ENCODE results near the gene UBE2L6.

The UBE2L6 gene

DNA sequence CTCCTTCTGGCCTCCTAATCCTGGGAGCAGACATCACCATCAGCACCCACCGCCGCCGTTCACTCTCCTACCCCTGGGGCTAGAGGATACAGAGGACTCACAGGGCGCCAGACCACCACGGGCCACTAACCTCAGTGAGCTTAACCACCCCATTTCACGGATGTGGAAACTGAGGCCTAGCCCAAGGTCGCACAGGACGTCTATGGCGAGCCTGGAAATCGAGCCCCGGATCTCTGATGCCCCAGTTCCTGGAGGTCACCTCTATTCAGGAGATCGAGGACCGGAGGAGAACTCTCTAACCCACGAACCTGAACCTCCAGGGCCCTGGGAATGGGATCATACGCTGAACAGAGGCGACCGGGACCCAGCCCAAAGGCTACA lies 37.3 kb downstream of the UBE2L6 start:
- peaks cover 35% of the 10 kb centered on the region for H3K4me1 Mint-ChIP-seq (ENCODE audit: low read depth)
- peak overlapping the region; percentile 89 for H3K27ac Mint-ChIP-seq
- H3K9me3 Mint-ChIP-seq = no peaks in the 10 kb centered on the region
- H3K4me3 Mint-ChIP-seq = peak overlapping the region; percentile 92
- H3K27me3 Mint-ChIP-seq (ENCODE audit: low read depth) = no peaks in the 10 kb centered on the region
- H3K36me3 Mint-ChIP-seq (ENCODE audit: low read depth) = peaks cover 12% of the 10 kb centered on the region

DNA sequence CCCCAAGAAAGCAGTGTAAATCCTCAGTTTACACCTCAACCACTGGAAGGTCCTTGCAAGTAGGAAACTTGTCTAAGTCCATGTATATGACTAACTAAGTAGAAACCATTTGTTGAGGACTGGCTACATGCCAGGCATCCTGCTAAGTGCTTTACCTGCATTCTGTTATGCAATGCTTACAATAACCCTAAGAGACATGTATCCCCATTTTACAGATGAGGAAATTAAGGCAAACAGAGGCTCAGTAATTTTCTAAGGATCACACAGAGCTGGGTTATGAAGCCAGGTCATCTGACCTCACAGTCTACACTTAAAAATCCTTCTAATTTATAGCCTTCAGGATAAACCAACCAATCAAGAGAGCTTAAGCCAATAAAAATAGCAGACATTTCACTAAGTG lies 38.5 kb downstream of the UBE2L6 start:
- no peaks in the 10 kb centered on the region for H3K27me3 Mint-ChIP-seq (ENCODE audit: low read depth)
- H3K36me3 Mint-ChIP-seq (ENCODE audit: low read depth) = peaks cover 17% of the 10 kb centered on the region
- H3K4me1 Mint-ChIP-seq (ENCODE audit: low read depth) = peaks cover 35% of the 10 kb centered on the region
- H3K27ac Mint-ChIP-seq = no peak overlapping the region
- H3K4me3 Mint-ChIP-seq = no peak overlapping the region
- H3K9me3 Mint-ChIP-seq = no peaks in the 10 kb centered on the region

- H3K4me3 Mint-ChIP-seq = no peak overlapping the region
- H3K36me3 Mint-ChIP-seq (ENCODE audit: low read depth) = peaks cover 14% of the 10 kb centered on the region
- H3K27me3 Mint-ChIP-seq (ENCODE audit: low read depth) = no peaks in the 10 kb centered on the region
- H3K4me1 Mint-ChIP-seq (ENCODE audit: low read depth) = peaks cover 35% of the 10 kb centered on the region
- peak overlapping the region; percentile 43 for H3K27ac Mint-ChIP-seq
- H3K9me3 Mint-ChIP-seq = no peaks in the 10 kb centered on the region
These were observed 40.3 kb downstream of the UBE2L6 start for GRCh38 chr11:57527056-57527631.

DNA sequence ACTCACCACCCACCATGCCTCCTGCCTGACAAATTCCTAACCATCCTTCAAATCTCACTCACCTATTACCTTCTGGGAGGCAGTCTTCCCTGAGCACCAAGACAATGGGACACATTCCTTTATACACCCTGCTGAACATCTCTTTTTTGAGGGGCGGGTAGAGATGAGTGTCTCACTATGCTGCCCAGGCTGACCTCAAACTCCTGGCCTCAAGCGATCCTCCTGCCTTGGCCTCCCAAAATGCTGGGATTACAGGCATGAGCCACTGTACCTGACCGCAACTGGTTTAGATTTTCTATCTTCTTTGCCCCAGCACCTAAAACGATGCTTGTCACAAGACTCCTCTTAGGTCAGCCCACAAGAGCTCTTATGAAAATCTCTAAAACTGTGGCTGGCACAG lies 44.1 kb downstream of the UBE2L6 start:
- Mint-ChIP-seq H3K9me3 (no peaks in the 10 kb centered on the region), H3K36me3 (ENCODE audit: low read depth) (peaks cover 10% of the 10 kb centered on the region), H3K4me1 (ENCODE audit: low read depth) (peaks cover 11% of the 10 kb centered on the region), H3K27me3 (ENCODE audit: low read depth) (no peaks in the 10 kb centered on the region), H3K27ac (no peak overlapping the region), H3K4me3 (no peak overlapping the region)

- Mint-ChIP-seq H3K27ac (no peak overlapping the region), H3K4me3 (no peak overlapping the region), H3K36me3 (ENCODE audit: low read depth) (peaks cover 5% of the 10 kb centered on the region), H3K9me3 (no peaks in the 10 kb centered on the region), H3K4me1 (ENCODE audit: low read depth) (peaks cover 1% of the 10 kb centered on the region), H3K27me3 (ENCODE audit: low read depth) (peaks cover 4% of the 10 kb centered on the region)
These were observed 46.4 kb downstream of the UBE2L6 start for GRCh38 chr11:57521116-57521515.

GRCh38 chr11:57516061-57516443 lies 51.4 kb downstream of the UBE2L6 start:
- H3K27ac Mint-ChIP-seq = peak overlapping the region; percentile 83
- H3K9me3 Mint-ChIP-seq = no peaks in the 10 kb centered on the region
- peaks cover 15% of the 10 kb centered on the region for H3K4me1 Mint-ChIP-seq (ENCODE audit: low read depth)
- H3K27me3 Mint-ChIP-seq (ENCODE audit: low read depth) = peaks cover 8% of the 10 kb centered on the region
- H3K4me3 Mint-ChIP-seq = peak overlapping the region; percentile 87
- no peaks in the 10 kb centered on the region for H3K36me3 Mint-ChIP-seq (ENCODE audit: low read depth)

DNA sequence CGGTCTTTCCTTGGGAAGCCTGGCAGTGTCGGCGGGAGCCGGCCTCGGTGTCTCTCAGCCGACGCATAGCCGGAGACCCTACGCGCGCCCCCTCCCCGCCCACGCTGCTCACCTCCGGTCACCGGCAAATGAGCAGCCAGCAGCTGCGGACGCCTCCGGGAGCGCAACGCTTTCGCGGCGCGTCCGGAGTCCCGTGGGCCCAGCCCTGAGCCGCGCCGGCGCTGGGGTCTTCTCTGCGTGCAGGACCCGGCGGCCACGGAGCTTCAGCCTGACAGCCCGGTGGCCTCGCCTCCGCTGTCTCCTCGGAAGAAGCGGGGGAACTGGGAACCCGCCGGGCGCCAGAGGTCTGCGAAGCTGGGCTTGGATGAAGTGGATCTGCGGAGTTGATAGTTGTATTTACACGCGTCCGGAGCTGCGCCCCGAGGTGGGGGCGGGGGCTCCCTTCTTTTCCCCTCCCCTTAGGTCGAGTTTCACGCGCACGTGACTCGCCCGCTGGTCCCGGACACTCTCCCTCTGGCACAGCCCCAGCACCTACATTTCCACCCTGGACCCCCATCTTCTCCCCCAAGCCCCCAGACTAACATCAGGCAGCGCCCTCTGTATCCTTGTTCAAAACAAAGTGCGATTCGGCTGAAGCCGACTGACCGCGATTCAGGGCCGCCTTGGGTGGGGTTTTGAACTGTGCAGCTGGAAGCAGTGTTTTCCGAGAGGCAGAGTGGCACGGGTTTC lies 52.0 kb downstream of the UBE2L6 start, which contains the start of gene SLC43A1:
Gene SLC43A1 (minus strand): TSS at position 371 of the 729 bp plus-strand sequence. CDS start 1,591 bp downstream, outside the sequence.
- Mint-ChIP-seq H3K36me3 (ENCODE audit: low read depth) (no peaks in the 10 kb centered on the region), H3K4me1 (ENCODE audit: low read depth) (peaks cover 15% of the 10 kb centered on the region), H3K4me3 (peak within 1 kb of the TSS; percentile 99), H3K9me3 (no peaks in the 10 kb centered on the region), H3K27me3 (ENCODE audit: low read depth) (peaks cover 8% of the 10 kb centered on the region), H3K27ac (peak within 1 kb of the TSS; percentile 83)

GRCh38 chr11:57514538-57515331 lies 52.7 kb downstream of the UBE2L6 start:
- Mint-ChIP-seq H3K4me1 (ENCODE audit: low read depth) (peaks cover 17% of the 10 kb centered on the region), H3K36me3 (ENCODE audit: low read depth) (no peaks in the 10 kb centered on the region), H3K27ac (peak overlapping the region; percentile 81), H3K9me3 (no peaks in the 10 kb centered on the region), H3K4me3 (peak overlapping the region; percentile 99), H3K27me3 (ENCODE audit: low read depth) (peaks cover 8% of the 10 kb centered on the region)

DNA sequence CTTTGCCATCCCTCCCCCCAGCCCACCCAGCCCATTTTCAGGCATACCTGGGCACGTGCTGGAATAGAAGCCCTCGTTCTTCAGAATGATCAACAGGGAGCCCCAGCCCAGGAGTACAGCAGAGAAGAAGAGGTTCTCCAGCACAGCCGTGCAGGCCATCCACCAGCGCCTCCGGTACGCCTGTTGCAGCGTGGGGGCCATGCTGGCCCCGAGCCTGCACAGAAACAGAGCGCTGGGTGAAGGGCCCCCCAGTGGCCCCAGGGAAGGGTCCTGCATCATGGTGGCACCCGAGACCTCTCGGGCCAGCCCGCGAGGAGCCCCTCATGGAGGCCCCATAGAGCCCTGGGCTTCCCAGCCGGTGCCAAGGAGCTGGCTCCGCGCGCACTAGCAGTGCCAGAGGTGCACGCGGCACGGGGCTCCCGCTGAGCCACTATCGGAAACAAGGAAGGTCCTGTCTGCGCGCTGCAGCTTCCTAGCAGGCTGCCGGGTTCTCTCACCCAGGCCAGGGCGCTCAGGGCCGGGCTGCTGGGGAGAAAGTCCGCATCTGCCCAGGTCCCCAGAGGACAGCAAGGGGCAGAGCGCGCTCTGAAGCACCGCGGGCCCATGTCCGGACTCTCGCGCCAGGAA lies 53.4 kb downstream of the UBE2L6 start:
- Mint-ChIP-seq H3K27me3 (ENCODE audit: low read depth) (peaks cover 8% of the 10 kb centered on the region), H3K4me3 (peak overlapping the region; percentile 99), H3K9me3 (no peaks in the 10 kb centered on the region), H3K4me1 (ENCODE audit: low read depth) (peaks cover 17% of the 10 kb centered on the region), H3K27ac (peak overlapping the region; percentile 59), H3K36me3 (ENCODE audit: low read depth) (no peaks in the 10 kb centered on the region)

GRCh38 chr11:57513452-57513795 lies 54.0 kb downstream of the UBE2L6 start:
- peaks cover 8% of the 10 kb centered on the region for H3K27me3 Mint-ChIP-seq (ENCODE audit: low read depth)
- H3K9me3 Mint-ChIP-seq = no peaks in the 10 kb centered on the region
- H3K4me1 Mint-ChIP-seq (ENCODE audit: low read depth) = peaks cover 17% of the 10 kb centered on the region
- no peak overlapping the region for H3K27ac Mint-ChIP-seq
- peak overlapping the region; percentile 66 for H3K4me3 Mint-ChIP-seq
- H3K36me3 Mint-ChIP-seq (ENCODE audit: low read depth) = no peaks in the 10 kb centered on the region

GRCh38 chr11:57512646-57513451 lies 54.6 kb downstream of the UBE2L6 start:
- H3K9me3 Mint-ChIP-seq = no peaks in the 10 kb centered on the region
- no peak overlapping the region for H3K4me3 Mint-ChIP-seq
- peaks cover 8% of the 10 kb centered on the region for H3K27me3 Mint-ChIP-seq (ENCODE audit: low read depth)
- no peaks in the 10 kb centered on the region for H3K36me3 Mint-ChIP-seq (ENCODE audit: low read depth)
- H3K27ac Mint-ChIP-seq = no peak overlapping the region
- peaks cover 17% of the 10 kb centered on the region for H3K4me1 Mint-ChIP-seq (ENCODE audit: low read depth)

GRCh38 chr11:57511741-57512430 lies 55.6 kb downstream of the UBE2L6 start:
- Mint-ChIP-seq H3K4me1 (ENCODE audit: low read depth) (peaks cover 17% of the 10 kb centered on the region), H3K36me3 (ENCODE audit: low read depth) (no peaks in the 10 kb centered on the region), H3K9me3 (no peaks in the 10 kb centered on the region), H3K4me3 (no peak overlapping the region), H3K27me3 (ENCODE audit: low read depth) (peaks cover 8% of the 10 kb centered on the region), H3K27ac (peak overlapping the region; percentile 13)

DNA sequence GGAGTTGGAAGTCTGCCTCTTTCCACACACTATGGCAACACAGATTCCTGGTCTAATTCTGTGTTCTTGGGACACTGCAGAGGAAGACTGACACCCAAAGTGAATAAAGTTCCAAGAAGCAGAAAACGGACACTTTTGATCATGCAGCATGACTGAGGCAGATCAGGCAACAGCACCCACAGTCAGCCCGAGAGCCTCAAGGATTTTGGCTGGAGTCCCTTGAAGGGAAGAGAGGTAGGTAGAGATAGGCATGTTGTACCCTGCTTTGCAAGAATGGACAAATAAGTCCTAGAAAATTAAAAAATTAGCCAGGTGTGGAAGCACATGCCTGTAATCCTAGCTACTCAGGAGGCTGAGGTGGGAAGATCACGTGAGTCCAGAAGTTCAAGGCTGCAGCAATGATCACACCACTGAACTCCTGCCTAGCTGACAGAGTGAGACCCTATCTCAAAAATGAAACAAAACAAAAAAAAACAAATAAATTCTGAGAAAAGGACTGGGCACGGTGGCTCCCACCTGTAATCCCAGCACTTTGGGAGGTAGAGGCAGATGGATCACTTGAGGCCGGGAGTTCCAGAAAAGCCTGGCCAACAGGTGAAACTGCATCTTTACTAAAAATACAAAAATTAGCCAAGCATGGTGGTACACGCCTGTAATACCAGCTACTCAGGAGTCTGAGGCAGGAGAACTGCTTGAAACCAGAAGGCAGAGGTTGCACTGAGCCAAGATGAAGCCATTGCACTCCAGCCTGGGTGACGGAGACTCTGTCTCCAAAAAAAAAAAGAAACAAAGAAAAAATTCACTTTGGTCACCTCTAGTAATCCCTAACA lies 58.9 kb downstream of the UBE2L6 start:
- H3K27ac Mint-ChIP-seq = no peak overlapping the region
- no peaks in the 10 kb centered on the region for H3K36me3 Mint-ChIP-seq (ENCODE audit: low read depth)
- H3K9me3 Mint-ChIP-seq = no peaks in the 10 kb centered on the region
- H3K27me3 Mint-ChIP-seq (ENCODE audit: low read depth) = no peaks in the 10 kb centered on the region
- H3K4me1 Mint-ChIP-seq (ENCODE audit: low read depth) = peaks cover 8% of the 10 kb centered on the region
- no peak overlapping the region for H3K4me3 Mint-ChIP-seq
